Measurements from ENCODE around the gene UBTD2.

The UBTD2 gene

GRCh38 chr5:172194985-172195774 lies 88.4 kb downstream of the UBTD2 start:
- no peak for DNase-seq (ENCODE audit: low spot score)

DNA sequence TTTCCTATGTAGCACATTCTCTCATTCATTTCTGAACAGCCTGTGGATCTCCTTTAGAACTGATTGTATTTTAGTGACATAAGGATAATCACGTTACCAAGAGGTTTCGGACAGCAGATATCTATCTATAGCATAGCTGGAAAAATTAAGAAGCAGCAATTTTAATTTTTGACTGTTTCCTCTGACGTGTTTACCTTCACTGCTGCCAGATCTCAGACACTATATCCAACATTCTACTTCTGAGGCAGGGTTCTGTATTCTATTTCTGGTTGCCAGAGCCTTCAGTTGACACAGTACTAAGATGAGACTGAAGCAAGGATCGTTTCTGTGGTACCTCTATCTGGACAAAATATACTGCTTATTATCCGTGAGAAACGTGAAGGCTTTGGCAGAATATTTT lies 89.7 kb downstream of the UBTD2 start, which contains the start of gene EFCAB9:
Gene EFCAB9 (plus strand): TSS at position 301 of the 400 bp plus-strand sequence. CDS start 1 bp downstream, at position 302.
- DNase-seq (ENCODE audit: low spot score): no peak

DNA sequence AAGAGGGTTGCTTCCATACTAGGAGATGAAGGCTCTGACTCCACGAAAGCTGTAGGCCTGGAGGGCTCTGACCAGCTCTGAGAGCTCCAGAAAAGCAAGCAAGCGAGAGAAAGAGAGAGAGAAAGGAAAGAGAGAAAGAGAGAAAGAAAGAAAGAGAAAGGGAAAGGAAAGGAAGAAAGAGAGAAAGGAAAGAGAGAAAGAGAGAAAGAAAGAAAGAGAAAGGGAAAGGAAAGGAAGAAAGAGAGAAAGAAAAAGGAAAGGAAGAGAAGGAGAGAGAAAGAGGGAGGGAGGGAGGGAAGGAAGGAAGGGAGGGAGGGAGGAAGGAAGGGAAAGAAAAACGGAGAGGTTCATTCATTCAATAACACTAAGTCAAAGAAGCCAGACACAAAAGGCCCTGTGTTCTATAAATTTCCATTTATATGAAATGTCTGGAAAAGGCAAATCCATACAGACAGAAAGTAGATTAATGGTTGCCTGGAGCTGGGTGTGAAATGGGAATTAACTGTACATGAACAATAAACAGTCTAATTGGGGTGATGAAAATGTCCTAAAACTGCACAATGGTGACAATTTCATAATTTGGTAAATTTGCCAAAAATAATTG lies 93.8 kb downstream of the UBTD2 start:
- no peak for DNase-seq (ENCODE audit: low spot score)

GRCh38 chr5:172188893-172189692 lies 94.5 kb downstream of the UBTD2 start:
- no peak for DNase-seq (ENCODE audit: low spot score)

DNA sequence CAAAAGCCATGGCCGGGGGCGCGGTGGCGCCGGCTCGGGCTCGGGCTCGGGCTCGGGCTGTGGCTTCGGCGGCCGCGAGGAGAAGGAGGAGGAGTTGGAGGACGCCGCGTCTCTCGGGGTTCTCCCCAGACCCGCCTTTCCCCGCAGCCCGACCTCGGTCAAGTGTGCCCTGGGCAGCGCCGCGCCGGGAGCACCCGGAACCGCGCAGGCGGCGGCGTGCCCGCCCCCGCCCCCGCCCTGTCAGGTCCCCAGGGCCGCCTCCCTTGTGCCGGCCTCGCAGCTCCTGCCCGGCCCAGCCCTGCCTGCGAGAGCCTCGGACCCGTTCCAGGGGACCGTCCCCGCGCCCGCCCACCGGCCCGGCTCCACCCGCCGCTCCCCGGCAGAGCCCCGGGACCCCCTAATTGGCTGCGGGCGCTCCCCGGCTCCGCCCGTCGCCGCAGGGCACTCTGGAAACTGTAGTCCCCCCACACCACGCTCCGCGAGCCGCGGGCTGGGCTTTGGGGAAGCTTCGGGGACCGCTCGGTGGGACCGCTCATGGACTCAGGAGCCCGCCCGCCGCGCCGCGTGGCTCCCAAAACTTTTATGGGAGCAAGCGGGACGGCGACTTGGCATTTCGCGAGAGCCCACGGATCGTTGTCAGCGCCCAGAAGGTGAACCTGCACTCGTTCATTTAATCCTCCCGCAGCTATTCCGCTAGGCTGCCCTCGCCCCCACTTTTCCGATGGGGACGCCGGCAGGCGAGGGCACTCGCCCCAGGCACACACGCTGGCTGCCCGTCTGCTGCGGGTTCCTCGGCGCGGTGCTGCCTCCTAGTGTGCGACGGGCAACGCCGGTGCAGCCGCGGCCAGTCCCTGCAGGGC lies 95.3 kb downstream of the UBTD2 start, which contains the start of gene STK10:
Gene STK10 (minus strand): TSS at position 192 of the 860 bp plus-strand sequence. CDS start 182 bp downstream, at position 10.
- peak; percentile 92 for DNase-seq (ENCODE audit: low spot score)

GRCh38 chr5:172187118-172188032 lies 96.2 kb downstream of the UBTD2 start:
- DNase-seq (ENCODE audit: low spot score): peak; percentile 74

DNA sequence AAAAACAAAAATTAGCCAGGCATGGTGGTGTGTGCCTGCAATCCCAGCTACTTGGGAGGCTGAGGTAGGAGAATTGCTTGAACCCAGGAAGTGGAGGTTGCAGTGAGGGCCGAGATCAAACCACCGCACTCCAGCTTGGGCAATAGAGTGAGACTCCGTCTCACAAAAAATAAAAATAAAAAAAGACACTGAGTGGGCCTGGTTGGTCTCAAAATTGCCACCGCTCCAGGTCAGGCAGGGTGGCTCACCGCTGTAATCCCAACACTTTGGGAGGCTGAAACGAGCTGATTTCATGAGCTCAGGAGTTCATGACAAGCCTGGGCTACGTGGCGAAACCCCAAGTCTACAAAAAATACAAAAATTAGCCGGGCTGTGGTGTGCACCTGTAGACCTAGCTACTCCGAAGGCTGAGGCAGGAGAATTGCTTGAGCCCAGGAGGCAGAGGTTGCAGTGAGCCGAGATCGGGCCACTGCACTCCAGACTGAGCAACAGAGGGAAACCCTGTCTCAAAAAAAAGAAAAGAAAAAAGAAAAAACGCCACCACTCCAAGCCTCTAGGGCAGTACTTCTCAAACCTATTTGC lies 97.4 kb downstream of the UBTD2 start:
- no peak for DNase-seq (ENCODE audit: low spot score)

- peak; percentile 36 for DNase-seq (ENCODE audit: low spot score)
Measured at GRCh38 chr5:172185096-172185461, 98.5 kb downstream of the UBTD2 start.

DNA sequence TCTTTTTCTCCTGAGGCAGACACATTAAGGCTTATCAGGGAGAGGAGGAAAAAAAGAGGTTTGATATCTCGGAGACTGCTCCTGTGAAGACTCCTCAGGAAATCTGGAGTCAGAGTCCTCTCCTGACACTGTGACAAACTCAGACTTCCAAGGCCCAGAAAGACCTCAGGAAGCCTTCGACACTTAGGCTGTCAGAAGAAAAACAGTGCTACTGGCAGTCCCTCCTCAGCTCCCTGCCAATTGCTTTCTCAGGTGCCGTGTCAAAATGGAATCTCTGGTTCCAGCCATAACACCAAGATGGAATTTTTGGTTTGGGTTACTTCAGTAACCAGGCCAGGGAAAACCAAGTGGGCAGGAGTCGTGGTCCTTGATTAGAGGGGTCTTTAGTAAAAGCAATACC lies 99.7 kb downstream of the UBTD2 start:
- DNase-seq (ENCODE audit: low spot score): no peak

DNA sequence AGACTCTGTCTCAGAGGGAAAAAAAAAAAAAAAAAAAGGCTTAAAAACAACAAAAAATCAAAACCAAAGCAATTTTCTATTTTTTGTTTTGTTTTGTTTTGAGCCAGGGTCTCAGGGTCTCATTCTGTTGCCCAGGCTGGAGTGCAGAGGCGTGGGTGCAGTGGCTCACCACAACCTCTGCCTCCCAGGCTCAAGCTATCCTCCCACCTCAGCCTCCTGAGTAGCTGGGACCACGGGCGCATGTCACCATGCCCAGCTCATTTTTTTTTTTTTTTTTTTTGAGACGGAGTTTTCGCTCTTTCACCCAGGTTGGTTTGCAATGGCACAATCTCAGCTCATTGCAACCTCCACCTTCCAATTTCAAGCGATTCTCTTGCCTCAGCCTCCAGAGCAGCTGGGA lies 101.3 kb downstream of the UBTD2 start:
- no peak for DNase-seq (ENCODE audit: low spot score)

DNA sequence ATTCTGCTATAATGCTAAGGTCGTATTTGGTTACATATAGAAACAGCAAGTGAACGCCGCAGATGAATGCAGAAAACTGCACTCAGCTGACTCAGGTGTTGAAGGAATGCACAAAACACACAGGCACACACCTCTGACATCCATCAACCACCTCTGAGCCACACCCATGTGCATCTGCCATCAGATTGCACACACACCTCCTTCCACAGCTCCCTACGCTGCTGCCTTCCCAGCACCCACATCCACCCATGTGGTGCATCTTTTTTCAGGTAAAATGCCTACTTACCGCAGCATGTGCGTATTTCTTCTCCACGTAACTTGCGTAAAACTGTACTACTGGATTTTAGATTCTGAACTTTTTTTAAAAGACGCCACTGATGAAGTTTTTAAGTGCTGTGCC lies 102.6 kb downstream of the UBTD2 start:
- peak; percentile 34 for DNase-seq (ENCODE audit: low spot score)

GRCh38 chr5:172178991-172179989 lies 104.3 kb downstream of the UBTD2 start:
- DNase-seq (ENCODE audit: low spot score): peak; percentile 61

- DNase-seq (ENCODE audit: low spot score): peak; percentile 31
Measured at GRCh38 chr5:172178301-172178987, 105.1 kb downstream of the UBTD2 start.

DNA sequence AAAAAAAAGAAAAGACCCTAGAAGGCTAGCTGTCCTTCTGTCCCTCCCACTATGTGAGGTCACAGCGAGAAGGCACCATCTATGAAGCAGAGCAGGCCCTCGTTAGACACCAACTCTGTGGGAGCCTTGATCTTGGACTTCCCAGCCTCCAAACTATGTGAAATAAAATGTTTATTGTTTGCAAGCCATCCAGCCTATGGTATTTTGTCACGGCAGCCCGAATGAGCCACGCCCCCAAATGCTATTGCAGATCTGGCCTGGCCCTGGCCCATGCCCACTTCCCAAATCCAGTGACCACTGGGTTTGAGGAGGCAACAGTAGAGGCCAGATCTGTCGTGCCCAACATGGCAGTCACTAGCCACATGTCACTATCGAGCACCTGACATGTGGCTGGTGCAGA lies 106.4 kb downstream of the UBTD2 start:
- DNase-seq (ENCODE audit: low spot score): no peak

DNA sequence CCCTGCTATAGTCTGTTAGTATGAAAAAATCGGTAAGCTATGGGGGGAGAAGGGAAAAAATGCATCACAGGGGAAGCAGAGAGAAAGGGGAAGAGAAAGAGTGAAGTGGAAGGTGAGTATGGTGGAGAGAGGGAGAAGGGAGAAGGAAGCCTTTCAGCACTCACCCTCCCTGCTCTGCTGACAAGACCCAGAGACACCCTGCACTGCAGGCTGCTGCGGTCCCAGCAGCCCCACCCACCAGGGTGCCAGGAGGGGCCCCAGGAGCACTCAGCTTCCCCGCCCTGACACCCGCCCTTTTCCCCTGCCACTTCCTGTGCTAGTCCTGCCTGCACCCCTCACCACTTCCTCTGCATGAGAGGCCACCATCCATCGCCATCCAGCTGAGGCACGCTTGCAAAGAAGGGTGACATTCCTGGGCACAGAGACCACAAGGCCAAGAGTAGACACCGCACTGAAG lies 108.3 kb downstream of the UBTD2 start:
- peak; percentile 90 for DNase-seq (ENCODE audit: low spot score)

- DNase-seq (ENCODE audit: low spot score): peak; percentile 71
Measured at GRCh38 chr5:172173564-172174153, 109.9 kb downstream of the UBTD2 start.

DNA sequence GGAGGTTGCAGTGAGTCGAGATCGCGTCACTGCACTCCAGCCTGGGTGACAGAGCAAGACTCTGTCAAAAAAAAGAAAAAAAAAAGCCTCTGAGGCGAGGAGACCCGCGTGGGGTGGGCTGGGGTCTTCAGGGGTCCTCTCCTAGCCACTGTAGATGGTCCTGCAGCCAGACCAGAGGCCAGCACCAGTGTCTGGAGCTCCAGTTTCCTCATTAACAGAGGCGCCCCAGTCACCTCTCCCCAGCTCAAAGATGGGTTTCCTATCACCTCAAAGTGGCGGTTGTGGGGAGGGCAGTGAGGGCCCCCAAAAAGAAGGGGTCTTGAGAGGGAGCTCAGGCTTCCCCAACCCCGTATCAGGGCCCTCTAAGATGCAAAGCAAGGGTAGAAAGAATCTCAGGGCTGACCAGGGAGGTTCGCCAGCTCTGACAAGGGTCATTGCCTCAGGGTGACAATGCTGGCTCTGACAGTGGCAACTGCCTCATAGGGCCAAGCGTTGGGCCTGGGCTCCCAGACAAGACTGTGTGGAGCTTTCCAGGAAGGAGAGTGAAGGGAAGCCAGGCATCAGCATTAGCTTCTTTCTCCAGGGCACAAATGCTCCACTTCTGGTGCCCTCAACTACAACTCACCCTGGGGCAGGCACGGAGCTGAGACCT lies 110.5 kb downstream of the UBTD2 start:
- DNase-seq (ENCODE audit: low spot score): no peak
